ENCODE data around the gene SPRYD4.
A peak's percentile ranks its signal among the peaks of the same experiment; 100 is the strongest.

Gene SPRYD4

DNA sequence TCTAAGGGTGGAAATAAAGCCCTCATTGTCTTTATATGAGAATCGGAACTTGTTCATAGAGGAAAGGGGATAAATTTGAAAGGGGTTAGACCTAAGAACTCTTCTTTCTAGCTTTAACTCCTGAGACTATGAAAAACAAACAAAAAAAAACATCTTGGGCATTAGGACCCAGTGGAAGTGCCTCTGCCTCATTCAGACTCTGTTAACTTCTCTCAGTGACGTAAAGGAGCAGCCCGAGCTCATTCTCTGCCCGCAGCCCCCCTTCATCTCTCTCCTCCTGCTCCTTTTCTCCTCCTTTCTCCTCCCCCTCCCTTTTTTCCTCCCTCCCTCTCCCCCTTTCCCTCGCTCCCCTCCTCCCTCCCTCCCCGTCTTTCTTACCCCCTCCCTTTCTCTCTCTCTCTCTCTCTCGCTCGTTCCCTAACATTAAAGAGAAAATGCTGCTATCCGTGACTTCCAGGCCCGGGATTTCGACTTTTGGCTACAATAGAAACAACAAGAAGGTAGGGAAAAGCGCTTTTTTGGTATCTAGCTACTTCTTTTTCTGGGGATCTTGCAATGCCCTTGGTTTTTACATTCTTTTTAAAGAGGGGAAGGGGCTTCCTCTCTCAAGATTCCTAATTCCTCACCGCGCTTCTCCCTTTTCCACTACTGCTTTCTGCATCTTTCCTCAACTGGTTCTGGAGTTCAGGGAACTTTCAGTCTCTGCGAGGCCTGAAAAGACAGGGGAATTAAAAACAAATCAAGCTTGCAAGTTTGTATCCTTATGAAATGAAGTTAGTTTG, 53.4 kb downstream of the SPRYD4 start, which contains the start of gene RBMS2:
Gene RBMS2, plus strand, starts transcription at position 231 of the 782 bp plus-strand sequence. Its CDS starts 204 bp downstream, at position 435.
- no peaks in the 10 kb centered on the region for H3K9me3 Mint-ChIP-seq
- peak within 1 kb of the TSS; percentile 80 for H3K4me3 Mint-ChIP-seq
- DNase-seq (peak; percentile 35), ATAC-seq (peak; percentile 88)
- peaks cover 35% of the 10 kb centered on the region for H3K4me1 Mint-ChIP-seq
- no peaks in the 10 kb centered on the region for H3K36me3 Mint-ChIP-seq (ENCODE audit: low read depth)
- peak within 1 kb of the TSS; percentile 74 for H3K27ac Mint-ChIP-seq
- H3K27me3 Mint-ChIP-seq, result no peaks in the 10 kb centered on the region

GRCh38 chr12:56522411-56523193, 54.2 kb downstream of the SPRYD4 start:
- no peaks in the 10 kb centered on the region for H3K36me3 Mint-ChIP-seq (ENCODE audit: low read depth)
- ATAC-seq (peak; percentile 83), DNase-seq (no peak)
- no peaks in the 10 kb centered on the region for H3K27me3 Mint-ChIP-seq
- H3K27ac Mint-ChIP-seq, result peak overlapping the region; percentile 74
- peaks cover 35% of the 10 kb centered on the region for H3K4me1 Mint-ChIP-seq
- H3K4me3 Mint-ChIP-seq, result peak overlapping the region; percentile 80
- H3K9me3 Mint-ChIP-seq, result no peaks in the 10 kb centered on the region

DNA sequence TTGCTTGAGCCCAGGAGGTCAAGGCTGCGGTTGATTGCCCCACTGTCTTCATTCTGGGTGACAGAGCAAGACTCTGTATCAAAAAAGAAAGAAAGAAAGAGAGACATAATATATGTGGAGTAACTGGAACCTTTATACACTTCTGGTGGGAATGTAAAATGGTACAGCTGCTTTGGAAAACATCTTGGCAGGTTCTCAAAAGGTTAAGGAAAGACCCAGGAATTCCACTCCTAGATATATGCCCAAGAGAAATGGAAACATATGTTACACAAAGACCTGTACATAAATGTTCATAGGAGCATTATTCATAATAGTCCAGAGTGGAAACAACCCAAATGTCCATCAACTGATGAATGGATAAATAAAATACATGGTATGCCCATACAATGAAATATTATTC, 60.5 kb downstream of the SPRYD4 start:
- Mint-ChIP-seq H3K27me3 (no peaks in the 10 kb centered on the region), H3K36me3 (ENCODE audit: low read depth) (no peaks in the 10 kb centered on the region), H3K27ac (no peak overlapping the region), H3K9me3 (no peaks in the 10 kb centered on the region), H3K4me1 (peaks cover 1% of the 10 kb centered on the region), H3K4me3 (no peak overlapping the region)
- ATAC-seq (no peak), DNase-seq (no peak)
